GM21423 (cell line): Measurements from ENCODE around the gene RTF1.
"Not testable (repeated sequence)": the region's sequence is repeated elsewhere in the genome, so short reads cannot be mapped to it uniquely, and the experiment has no call there.

Experiments used
- ATAC-seq: cut with Tn5 transposase; IDR thresholded peaks from one replicate; pipeline ENCODE4 v1.9.1; 2021; ENCODE audit warnings: mild to moderate bottlenecking, moderate library complexity; ENCODE audit not compliant: unreplicated experiment

The RTF1 gene

DNA sequence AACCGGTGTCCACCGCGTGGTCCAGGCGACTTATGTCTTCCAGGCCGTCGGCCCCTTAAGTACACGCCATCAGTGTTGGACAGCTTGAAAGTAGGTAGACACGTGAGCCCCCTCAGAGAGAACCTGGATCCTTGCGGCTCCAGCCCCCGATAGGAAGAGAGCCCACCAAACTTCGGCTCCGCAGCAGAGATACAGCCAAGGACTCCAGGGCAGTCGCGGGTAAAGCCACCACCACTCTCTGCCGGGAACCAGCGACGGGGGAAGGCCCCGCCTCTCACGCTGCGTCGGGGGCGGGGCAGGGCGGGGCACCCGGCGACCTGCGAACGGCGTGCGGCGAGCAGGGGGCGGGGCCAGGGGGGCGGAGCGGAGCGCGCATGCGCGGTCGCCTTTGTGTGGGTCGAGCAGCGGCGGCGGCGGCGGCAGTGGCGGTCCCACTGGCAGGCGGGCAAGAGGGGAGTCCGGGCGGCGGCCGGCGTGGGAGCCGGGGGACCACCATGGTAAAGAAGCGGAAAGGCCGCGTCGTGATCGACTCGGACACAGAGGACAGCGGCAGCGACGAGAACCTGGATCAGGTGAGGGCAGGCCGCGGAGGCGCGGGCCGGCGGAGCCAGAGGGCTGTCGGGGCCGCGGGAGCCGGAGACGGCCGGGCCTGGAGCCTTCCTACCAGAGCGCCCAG lies at the start of gene RTF1:
TSS of gene RTF1 (plus strand) at position 354 of the 676 bp plus-strand sequence. CDS start at position 375, 21 bp downstream.
- peak; percentile 81 for ATAC-seq

DNA sequence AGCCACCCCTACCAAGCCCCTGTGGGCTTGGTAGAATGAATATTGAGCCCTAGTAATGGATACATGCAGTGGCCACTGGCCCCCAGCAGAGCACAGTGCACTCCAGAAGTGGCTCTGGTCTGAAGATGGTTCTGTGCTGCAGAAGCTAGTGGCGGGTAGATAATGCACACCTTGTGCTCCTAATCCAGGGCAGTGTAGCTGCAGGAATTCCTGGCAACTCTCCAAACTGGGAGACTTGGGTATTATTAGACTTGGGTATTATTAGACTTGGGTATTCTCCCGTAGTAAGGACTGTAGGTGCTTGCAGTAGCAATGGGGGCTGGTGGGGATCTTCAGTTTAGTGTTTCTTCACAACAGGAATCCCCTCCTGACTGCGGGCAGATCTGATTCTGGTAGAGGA lies 49.5 kb upstream of the RTF1 start:
- ATAC-seq, result no peak

DNA sequence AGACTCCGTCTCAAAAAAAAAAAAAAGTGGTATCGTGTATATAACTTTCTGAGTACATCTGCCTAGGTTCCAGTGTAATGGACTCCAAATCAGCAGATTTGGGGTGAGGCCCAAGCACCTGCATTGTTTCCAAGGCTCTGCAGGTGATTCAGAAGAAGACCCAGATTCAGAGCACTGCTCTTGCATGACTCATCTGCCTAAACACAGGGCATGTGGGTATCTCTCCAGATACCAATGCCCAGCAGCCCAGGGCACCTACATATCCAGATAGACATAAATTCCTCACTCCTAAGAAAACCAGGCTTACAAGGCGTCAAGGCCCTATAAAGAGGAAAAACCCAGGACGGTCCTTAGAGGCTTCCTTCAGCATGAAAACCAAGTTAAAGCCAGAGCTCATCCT lies 38.9 kb upstream of the RTF1 start:
- no peak for ATAC-seq

DNA sequence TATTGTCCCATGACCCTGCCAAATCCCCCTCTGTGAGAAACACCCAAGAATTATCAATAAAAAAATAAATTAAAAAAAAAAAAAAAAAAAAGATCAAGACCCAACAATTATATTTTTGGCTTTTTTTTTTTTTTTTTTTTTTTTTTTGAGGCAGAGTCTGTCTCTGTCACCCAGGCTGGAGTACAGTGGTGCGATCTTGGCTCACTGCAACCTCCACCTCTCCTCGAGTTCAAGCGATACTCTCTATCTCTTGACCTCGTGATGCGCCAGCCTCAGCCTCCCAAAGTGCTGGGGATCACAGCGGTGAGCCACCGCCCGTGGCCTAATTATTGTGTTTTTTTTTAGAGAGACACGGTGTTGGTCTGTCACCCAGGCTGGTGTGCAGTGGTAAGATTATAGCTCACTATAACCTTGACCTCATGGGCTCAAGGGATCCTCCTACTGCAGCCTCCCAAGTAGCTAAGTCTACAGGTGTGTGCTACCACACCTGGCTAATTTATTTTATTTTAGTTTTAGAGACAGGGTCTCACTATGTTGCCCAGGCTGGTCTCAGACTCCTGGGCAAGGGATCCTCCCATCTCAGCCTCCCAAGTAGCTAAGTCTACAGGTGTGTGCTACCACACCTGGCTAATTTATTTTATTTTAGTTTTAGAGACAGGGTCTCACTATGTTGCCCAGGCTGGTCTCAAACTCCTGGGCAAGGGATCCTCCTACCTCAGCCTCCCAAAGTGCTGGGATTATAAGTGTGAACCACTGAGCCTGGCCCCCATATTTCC lies 32.7 kb upstream of the RTF1 start:
- ATAC-seq, result not testable (repeated sequence)

DNA sequence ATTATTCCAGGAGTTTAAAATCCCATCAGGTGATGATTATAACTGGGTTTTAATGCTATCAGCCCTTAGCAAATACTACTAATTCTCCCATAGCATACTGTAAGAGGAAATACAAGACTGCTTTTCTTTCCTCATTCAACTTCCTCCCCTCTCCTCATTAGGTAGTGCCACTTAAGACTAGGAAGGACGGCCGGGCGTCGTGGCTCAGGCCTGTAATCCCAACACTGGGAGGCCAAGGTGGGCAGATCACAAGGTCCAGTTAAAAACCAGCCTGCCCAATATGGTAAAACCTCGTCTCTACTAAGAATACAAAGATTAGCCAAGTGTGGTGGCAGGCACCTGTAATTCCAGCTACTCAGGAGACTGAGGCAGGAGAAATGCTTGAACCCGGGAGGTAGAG lies 29.2 kb upstream of the RTF1 start:
- ATAC-seq, result no peak

DNA sequence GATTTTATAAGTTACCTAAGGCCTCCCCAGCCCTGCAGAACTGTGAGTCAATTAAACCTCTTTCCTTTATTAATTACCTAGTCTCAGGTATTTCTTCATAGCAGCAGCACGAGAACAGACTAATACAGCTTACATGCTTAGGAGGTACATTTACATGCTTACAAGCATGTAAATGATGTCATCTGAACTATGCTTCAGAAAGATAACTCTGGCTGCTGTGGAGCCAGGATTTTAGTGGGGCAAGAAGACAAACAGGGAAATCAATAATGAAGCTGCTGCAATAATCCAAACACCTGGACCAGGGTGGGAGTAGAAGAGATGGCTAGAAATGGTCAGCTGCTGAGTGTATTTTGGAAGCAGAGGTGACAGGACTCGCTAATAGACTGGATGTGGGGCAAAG lies 24.2 kb upstream of the RTF1 start:
- no peak for ATAC-seq

DNA sequence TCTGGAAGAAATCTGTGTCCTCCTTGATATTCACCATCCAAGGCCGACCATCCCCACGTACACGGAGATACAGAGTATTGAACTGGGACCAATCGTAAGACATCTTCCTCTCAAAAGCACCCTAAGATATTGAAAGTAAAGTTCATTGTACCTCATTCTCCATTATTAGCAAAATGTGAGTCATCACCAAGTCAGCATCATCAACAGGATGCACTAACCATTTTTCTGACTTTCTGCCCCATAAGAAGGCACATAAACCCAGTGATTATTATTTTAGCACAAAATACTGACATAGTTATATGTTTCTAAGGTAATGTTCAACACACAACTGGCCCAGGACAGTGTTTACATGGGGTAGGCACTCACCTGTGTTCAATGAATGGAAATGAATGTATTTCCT lies 22.0 kb upstream of the RTF1 start:
- ATAC-seq, result no peak

DNA sequence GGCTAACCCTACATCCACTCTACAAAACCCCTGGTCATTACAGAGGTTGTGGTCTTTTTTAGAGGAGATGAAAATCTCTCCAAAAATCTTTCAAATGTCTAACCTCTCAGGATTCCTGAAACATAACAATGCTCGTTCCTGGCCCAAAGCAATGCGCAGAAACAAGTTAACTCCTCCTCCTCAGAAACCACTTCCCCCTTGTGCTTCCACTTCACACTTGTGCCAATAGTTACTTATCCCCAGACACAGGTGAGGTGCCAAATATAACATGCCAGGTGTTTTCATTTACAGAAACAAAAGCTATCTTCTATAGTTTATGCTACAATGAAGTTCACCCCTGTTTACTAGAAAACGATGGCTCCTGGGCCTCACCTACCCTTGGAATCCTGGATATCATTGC lies 20.8 kb upstream of the RTF1 start:
- ATAC-seq, result no peak

DNA sequence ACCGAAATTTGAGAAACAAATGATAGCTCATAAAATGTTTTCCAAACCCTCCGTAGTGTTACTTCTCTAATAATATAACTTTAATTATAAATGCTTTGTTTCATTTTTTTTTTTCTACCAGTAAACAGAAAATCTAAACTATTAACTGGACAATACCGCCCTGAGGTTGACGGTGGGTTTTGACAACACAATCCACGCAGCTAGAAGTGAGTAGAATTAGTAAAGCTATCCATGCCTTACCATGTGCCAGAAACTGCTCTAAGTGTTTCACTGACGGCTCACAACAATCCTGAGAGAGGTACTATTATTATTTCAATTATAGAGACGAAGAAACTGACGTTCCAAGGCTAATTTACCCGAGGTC lies 15.0 kb upstream of the RTF1 start:
- peak; percentile 10 for ATAC-seq

DNA sequence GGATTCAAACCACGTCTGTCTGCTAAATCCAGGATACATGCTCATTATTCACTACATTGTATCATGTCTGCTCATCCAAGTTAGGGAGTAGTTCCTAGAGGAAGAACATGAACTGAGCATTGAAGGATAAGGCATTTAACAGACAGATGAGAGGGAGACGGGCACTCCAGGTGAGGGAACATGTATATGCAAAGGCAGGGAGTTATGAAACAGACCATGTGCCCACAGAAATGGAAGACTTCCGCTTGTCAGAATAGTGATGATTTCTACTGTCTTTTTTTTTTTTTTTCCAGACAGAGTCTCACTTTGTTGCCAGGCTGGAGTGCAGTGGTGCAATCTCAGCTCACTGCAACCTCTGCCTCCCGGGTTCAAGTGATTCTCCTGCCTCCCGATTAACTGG lies 9.6 kb upstream of the RTF1 start:
- ATAC-seq, result no peak

DNA sequence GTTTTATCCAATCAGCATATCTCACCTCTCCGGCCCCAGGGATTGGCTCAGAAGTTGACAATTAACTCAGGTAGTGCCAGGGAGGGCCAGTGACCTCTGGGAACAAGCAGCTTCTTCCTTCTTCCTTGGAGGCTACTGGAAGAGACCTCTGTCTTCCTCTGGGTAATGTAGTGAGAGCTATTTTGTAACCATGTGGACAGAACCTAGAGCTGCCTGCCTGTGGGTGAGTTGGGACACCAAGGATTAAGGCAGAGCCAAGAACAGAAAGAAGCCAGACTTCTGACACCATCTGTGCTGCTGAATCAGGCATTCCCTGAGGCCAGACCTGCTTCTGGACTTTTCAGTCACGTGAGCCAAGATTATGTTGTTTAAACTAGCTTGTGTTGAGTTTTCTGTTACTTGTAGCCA lies 8.7 kb upstream of the RTF1 start:
- ATAC-seq, result no peak

DNA sequence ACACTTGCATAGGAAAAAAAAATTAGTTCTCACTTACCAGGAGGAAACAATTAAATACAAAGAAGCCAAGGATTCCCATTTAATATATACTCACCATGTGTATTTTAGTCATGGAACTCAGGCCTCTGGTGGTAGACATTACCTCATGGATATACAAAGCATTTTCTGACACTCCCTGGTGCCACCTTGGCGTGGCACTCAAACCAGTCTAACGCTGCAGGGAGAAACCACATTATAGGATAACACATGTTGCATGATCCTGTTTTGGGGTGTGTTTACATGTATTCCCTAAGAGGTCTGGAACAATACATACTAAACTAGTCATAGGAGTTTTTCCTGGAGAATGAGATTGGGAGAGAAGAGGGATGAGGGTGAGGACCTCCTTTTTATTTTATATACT lies 5.9 kb upstream of the RTF1 start:
- ATAC-seq, result no peak

DNA sequence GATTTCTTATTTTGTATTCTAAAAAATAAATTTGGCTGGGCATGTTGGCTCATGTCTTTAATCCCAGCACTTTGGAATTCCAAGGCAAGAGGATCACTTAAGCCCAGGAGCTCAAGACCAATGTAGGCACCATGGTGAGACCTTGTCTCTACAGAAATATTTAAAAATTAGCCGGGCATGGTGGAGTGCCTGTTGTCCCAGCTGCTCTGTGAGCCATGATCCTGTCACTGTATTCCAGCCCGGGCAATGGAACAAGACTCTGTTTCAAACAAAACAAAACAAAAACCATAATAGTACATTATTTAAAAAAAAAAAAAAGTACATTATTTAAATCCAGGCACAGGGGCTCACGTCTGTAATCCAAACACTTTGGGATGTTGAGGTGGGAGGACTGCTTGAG lies 5.5 kb upstream of the RTF1 start:
- no peak for ATAC-seq

DNA sequence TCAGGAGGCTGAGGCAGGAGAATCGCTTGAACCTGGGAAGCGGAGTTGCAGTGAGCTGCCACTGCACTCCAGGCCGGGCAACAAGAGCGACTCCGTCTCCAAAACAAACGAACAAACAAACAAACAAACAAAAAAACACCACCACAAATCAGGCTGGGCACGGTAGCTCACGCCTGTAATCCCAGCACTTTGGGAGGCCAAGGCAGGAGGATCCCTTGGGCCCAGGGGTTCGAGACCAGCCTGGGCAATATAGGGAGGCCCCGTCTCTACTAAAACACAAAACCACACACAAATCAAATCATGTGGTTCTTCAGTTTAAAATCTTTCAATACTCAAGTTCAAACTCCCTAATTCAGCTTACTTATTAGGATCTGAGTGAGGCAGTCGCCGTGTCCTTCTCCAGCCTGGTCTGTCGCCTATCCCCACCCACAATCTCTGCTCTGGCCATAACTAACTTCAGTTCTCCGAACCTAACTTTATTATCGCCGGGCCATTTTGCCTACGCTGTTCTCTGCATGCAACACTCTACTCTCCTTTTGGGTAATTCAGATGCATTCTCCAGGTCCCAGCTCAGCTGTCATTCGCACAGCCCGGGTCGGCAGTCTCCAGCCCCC lies 660 bp upstream of the RTF1 start:
- ATAC-seq, result peak; percentile 2

DNA sequence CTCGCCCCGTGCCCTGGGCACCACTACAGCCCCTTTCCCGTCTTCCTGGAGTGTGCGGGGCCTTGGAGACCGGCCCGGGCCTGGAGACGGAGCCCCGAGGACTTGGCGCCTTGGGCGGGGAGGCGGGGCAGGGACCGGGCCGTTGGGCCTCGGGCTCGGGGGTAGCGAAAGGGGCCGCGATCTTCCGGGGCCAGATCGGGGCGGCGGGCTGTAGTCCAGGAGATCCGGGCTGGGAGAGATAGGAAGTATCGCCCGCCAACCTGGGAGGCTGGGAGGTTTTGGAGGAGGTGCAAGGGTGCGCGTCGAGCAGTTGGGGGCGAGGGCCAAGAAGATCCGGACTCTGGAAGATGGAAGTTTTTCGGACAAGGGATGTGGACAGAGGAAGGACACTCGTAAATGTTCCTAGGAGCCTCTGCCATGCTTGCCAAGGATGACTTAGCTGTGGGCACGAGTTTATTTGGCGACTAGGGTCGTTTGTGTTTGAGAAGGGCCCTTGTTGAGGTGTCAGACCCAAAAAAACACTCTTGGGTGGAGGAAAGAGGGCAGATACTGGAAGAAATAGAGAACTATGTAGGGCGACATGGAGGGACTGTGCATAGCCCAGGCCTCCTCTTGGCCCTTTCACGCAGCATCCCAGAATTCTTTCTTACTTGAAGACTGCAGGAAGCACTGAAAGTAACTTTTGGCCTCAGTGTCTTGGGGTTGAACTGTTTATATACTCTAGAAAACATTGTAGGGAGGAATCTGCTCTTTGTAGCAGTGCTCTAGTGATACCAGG lies 712 bp downstream of the RTF1 start:
- ATAC-seq, result peak; percentile 44

DNA sequence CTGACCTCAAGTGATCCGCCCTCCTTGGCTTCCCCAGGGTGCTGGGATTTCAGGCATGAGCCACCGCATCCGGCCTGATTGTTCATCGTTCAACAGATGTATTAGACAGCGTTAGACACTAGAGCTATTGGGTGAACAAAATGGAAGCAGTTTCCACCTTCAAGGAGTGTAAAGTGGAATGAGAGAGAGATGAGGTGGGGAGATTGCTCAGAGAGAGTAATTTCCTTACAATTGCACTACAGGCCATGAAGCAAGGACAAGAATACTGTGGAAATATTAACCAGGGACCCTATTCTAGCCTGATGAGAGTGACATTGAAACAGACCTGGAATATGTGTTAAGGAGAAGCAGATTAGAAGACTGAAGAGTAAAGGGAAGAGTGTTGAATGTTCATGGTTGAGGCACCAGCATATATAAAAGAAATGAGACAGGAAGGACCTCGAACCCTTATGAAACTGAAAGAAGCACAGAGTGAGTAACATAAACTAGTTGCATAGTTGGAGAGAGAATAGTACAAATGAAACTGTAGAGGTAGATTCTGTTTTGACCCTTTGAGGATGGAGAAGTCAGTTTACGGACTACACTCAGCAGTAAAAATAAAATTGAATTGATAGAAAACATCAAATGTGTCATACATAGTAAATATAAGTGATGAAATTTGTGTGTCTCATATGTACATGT lies 7.2 kb downstream of the RTF1 start:
- ATAC-seq, result peak; percentile 75

DNA sequence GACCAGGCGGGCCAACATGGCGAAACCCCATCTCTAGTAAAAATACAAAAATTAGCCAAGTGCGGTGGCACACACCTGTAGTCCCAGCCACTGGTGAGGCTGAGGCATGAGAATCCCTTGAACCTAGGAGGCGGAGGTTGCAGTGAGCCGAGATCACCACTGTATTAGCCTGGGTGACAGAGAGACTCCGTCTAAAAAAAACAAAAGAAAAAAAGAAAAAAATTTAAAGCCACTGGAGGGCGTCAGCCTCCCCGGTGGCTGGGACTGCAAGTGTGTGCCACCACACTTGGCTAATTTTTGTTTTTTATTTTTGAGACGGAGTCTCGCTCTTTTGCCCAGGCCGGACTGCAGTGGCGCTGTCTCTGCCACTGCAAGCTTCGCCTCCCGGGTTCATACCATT lies 7.9 kb downstream of the RTF1 start:
- ATAC-seq, result no peak

DNA sequence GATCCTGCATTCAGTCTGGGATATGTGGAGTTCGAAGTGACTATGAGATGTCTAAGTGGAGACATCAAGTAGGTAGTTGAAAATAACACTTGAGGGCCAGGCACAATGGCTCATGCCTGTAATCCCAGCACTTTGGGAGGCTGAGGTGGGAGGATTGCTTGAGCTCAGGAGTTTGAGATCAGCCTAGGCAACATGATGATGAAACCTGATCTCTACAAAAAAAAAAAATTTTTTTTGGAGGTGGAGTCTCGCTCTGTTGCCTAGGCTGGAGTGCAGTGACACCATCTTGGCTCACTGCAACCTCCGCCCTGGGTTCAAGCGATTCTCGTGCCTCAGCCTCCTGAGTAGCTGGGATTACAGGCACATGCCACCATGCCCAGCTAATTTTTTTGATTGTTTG lies 9.0 kb downstream of the RTF1 start:
- ATAC-seq, result not testable (repeated sequence)

DNA sequence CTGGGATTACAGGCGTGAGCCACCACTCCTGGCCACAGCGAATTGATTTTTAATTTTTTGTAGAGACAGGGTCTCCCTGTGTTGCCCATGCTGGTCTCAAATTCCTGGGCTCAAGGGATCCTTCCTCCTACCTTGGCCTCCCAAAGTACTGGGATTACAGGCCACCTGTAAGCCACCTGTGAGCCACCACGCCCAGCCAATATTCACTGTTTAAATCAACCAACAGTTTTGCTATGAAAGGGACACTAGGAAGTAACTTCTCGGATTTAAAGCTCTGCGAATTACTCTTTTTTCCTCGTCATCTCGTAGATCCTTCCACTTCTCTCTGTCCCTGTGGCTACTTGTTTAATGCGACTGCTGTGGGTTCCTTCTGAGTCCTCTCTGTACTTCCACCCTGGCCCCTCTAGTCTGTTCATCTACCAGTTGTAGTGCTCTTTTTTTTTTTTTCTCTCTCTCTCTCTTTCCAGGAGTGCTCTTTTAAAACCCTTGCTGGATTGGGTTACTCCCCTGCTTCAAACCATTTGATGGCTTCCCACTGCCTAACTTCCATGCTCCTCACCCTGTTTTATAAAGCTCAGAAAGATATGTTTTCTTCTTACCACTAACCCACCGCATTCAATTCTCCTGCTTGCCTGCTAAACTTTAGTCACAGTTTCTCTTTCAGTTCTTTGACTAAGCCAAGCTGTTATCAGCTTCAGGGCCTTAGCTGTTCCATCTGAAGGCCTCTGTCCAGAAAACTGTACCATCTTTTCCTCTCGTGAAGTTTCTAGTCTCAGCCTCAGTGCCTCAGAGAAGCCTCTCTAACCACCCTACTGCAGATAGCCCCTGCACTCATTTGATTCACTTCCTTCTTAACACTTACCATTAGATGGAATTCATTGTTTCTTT lies 12.4 kb downstream of the RTF1 start:
- peak; percentile 75 for ATAC-seq
